GM10847 (cell line): ENCODE data around the gene SOBP.

Experiments
- POLR2A ChIP-seq: IDR thresholded peaks from 2 replicates; pipeline ENCODE4 v1.6.1; 2011; ENCODE audit not compliant: insufficient read length; ENCODE audit errors: extremely low read depth

SOBP gene

DNA sequence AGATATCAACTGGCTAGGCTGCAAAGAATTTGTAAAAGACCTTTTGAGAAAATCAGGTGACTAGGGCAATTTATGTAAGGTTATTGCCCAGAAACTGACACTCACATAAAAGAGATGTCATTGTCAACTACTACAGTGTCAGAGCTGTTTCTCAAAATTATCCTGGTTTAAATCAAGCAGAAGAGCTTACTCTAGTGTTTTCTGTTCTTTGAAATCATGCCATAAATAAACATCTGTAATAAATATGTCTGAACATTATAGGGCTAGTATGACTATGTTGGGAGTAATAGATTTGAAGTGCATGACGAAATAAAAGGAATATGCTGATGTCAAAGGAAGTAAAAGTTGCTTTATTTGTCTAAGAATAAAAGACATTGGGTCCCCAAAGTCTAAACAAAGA, 19.6 kb upstream of the SOBP start:
- no peak for TF ChIP-seq POLR2A

DNA sequence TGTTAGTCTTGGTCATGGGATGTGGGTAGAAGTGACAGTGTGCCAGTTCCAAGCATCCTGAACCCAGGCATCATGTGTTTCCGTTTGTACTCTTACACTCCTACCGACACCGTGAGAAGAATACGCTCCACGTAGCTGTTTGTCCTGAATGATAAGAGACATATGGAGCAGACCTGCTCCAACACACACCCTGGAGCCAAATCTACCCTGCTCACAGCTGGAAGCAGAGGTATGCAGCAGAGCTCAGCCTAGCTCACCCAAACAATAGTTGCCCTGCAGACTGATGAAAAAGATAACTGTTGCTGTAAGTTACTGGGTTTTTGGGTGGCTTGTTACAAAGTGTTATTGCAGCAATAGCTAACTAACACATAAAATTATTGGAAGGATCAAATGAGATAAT, 16.3 kb upstream of the SOBP start:
- no peak for TF ChIP-seq POLR2A

DNA sequence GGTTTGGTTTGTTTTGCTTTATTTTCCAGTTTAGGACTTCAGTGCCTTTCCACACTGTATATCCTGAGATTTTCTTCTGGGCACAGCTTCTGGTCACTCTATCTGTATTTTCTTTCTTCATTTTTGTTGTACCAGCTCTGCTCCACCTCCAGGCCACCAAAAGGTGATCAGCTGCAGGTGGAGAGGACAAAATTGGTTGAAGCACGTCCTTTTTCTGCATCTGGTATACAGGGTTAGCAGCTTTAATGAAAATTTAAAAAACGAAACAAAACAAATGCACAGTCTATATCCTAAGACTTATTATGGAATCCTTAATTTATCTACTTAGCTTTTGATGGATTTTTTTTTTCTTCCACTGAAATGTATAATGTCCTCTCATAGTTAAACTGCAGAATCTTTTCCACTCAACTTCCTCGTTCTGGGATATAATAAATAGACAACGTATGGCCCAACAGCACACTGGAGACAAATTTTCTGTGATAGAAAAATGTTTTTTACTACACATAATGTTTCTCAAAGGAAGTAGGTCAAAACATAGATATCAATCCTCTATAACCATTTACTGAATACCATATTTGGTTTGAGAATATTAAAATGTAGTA, 10.7 kb upstream of the SOBP start:
- no peak for TF ChIP-seq POLR2A

DNA sequence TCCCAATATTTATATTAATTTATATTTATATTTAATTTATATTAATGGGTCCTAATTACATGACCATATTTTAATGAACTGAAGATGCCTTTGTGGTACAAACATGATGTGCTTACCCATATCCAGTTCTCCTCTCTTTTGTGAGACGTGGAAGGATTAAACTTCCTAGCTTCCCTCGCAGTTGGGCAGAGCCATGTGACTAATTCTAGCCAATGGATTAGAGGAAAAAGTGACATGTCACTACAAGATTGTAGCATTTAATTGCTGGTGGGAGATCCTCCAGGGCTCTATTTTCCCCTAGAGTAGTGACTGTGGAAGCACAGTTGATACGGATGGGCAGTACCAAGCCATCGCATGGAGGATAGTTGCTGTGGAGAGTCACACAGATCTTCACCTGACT, 4.8 kb upstream of the SOBP start:
- TF ChIP-seq POLR2A: no peak

DNA sequence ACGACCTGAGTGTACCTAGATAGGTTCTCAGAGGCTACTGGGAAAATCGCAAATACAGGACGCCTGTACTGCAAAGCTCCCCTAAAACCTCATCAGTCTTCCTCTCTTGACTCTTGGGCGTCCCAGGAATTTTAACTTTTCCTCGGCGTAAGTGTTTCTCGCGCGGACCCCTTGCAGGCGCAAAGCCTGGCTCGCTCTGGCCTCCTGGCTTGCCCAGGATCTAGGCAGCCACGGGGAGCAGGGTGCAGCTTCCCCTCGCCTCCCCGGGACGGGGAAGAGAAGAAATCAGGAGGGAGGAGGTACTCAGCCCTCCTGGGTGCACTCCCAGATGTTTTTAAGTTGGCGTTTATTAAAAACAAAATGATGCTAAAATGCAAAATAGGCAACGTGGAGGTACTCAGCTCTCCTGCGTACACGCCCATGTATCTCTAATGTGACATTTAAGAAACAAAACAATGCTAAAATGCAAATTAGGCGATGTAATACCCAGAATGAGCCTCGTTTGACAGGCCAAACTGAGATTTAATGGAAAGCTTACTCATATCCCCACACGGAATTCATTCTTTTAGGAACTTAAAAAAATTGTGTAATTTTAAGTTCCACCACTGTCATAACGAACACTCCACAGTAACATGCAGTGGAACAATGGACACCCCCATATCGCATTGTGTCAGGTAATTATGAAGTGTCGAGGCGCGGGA, 1.6 kb upstream of the SOBP start:
- TF ChIP-seq POLR2A: no peak

- TF ChIP-seq POLR2A: no peak
These were observed 862 bp upstream of the SOBP start for GRCh38 chr6:107488875-107489635.

DNA sequence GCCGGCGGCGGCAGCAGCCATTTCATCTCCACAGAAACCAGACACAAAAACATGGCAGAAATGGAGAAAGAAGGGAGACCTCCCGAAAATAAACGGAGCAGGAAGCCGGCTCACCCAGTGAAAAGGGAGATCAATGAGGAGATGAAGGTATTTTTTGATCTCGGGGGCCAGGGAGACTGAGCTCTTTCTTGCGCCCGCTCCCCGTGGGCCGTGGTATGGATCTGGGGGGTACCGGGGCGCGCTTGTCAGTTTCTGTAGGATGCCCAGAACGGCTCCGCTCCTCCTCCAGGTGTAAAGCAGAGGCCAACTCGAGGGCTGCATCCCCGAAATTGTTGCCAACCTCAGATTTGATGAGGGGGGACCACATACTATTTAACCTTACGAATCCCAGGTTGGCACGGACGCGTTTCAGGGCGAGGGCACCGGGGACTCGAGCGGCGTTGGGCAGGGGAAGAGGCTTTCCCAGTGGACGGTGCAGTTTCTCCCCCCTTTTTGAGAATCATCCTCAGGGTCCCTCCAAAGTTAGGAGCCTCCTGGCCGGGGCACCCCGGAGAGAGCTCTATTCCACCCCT, 735 bp downstream of the SOBP start:
- TF ChIP-seq POLR2A: no peak

DNA sequence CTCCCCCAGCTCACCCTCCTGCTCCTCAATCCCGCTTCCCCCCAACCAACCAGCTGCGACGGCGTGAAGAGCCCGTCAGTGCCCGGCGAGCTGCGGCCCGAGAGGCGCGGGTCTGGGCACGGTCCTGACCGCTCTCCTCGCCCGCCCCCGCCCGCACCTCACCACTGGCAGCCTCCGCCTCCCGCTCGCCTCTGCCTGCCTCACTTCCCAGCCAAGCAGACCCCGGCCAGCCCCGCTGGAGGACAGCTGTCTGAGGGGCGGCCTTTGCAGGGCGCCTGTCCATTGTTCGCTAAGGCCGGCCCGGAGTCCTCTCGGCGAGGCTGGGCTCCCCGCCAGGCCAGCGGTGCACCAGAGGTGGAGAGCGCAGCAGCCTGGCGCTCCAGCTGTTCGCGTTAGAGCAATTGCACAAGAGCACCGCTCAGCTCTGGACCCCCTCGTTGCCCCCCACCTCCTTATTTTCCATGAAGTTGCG, 1.3 kb downstream of the SOBP start:
- no peak for TF ChIP-seq POLR2A

DNA sequence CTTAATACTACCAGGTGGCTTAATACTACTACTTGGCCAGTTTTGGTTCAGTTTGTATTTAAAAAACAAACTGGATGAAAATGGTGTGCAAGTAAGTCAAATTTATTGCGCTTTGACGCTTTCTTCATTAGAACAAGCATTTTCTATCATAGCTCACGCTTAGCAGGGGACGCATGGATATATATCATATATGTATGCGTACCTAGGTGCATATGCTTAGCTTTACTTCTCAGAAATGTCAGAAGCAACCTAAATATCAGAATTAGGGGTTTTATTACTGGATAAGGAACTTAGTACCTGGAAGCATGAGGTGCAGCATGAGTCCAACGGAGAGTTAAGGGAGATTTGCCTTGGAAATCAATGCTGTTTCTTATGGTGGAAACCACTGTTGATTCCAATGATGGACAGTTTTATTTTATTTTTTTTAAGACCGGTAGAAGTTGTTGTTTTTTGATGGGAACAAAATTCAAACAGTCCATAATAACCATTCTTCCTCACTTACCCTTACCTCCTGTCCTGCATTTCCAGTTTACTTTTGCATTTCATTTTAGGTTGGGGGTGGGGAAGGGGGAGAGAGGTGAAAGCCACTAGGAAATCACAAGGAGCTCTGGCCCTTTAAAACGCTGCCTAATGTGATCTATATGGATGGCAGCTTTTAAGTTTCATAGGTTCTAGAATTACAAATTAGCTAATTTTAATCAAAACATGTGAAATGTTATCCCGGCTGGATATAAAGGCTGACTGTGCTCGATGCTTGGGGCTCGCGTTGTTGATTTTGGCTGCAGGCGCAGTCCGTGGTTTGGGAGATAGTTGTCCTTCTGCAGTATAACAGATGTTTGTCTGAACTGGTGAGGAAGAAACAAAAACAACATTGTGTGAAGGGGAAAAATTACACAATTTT, 2.1 kb downstream of the SOBP start:
- no peak for TF ChIP-seq POLR2A

GRCh38 chr6:107493158-107494057, 3.5 kb downstream of the SOBP start:
- no peak for TF ChIP-seq POLR2A

GRCh38 chr6:107495196-107495643, 5.3 kb downstream of the SOBP start:
- no peak for TF ChIP-seq POLR2A

DNA sequence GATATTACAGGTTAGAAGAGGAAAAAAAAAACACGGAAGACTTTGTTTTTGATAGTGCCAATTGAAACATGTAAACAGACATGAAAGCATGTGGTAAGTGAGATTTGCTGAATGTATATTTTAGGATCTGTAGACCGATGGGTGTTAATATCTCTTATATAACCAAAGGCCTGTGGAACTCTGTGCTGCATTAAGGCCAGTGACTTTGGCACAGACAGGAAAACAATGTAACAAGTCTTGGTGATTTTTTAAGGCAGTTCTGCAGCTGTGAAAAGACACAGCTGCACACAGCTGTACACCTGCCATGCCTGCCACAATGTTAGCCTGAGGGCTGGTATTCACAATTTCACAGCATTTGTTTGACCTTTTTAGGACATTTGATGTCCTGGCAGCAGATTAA, 6.1 kb downstream of the SOBP start:
- no peak for TF ChIP-seq POLR2A

- no peak for TF ChIP-seq POLR2A
These were observed 7.2 kb downstream of the SOBP start for GRCh38 chr6:107496892-107497684.
